GM18508 (cell line): Measurements from ENCODE around the gene RARRES2.
"Not testable (repeated sequence)": the region's sequence is repeated elsewhere in the genome, so short reads cannot be mapped to it uniquely, and the experiment has no call there.

Experiments used
- ATAC-seq: cut with Tn5 transposase; IDR thresholded peaks from one replicate; pipeline ENCODE4 v1.9.1; 2021; ENCODE audit warnings: moderate number of reproducible peaks; ENCODE audit not compliant: insufficient read depth, unreplicated experiment

RARRES2 gene

DNA sequence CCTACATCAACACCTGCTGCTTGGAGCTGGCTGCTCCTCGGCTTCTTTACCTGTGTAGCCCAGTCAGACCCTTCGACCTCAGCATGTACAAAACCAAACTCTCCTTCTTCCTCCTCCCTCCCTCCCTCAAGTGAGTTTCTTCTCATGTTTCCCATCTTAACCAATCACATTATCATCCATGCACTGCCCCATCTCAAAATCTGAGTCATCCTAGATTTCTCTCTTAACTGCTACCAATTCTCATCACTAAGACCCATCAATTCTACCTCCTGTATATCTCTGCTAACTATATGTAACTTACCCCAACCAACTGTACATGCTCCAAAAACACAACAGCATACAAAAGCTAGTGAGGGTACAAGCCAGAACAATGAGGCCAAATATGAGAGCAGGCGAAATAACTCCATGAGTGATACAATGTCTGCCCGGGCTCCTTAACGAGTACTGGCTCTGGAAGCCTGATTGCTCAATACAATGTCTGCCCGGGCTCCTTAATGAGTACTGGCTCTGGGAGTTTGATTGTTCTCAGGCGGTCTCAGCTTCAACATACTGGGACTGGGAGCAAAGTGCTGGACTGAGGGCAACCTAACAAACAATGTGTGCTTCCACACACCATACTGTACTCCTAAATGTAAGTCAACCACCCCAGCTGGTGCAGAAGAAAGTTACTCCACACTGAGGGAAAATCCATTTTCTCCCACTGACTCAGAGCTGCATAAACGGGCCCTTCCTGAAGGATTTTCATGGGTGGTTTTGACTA is 36.8 kb downstream of the RARRES2 start:
- not testable (repeated sequence) for ATAC-seq

DNA sequence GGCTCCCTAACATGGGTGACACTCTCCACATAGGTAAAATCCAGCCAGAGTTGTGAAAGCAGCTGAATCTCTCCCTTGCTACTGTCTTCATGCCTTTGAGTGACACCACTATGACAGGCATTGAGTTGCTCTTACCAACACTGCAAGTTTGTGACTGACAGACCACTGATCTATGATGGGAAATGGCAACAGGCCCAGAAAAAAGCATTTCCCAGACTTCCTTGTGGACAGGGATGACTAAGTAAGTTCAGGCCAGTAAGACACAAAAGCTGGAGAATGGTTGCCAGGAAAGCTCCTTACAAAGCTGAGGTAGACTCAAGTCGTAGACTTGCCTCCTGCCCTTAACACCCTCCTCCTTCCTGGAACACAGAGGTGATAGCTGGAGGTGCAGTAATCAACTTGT is 38.5 kb downstream of the RARRES2 start:
- not testable (repeated sequence) for ATAC-seq

DNA sequence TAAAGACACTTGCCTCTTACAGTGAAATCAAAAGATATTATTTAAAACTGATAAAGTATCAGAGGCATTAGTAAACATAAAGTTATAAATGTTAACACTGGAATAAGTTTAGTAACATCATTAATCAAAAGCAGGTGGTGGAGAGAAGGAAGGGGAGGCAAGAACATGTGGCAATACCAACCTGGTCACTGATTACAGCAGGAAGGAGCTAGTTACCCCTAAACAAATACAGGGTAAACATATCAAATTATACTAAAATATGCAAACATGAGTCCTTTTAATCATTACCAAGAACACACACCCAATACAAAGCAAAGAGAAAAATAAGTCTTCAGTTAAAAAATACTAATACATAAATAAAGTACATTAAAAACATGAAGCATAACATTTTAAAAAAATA is 43.5 kb downstream of the RARRES2 start:
- ATAC-seq = not testable (repeated sequence)

DNA sequence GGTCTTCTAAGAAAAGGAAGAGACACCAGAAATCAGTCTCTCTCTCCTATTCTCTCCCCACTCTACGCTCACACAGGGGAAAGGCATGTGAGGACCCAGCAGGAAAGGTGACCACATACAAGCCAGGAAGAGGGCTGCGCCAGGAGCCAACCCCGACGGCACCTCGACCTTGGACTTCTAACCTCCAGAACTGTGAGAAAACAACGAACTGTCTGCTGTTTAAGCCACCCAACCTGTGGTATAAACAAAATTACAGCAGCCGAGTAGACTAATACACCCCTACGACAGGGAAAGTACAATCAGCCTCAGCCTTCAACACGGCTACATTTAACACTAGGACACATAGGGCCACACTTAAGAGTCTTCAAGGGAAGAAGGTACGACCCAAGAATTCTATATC is 44.6 kb downstream of the RARRES2 start:
- not testable (repeated sequence) for ATAC-seq

DNA sequence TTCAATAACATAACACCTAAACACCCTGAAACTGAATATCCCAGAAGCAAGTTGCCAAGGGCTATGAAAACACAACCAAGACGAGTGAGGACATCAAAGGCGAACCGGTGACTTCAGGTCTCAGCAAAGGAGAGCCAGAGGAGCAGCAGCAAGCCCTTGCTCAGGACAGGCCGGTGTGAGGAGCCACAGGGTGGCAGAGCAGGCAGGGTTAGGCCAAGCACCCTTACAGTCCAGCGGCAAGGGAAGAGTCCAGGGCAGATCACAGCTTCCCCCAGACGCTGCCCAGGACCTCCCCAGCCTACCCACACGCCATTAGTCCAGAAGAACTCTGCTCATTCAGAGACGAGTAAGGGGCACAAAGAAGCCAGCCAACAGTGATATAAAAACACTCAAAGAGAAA is 45.8 kb downstream of the RARRES2 start:
- ATAC-seq = not testable (repeated sequence)

DNA sequence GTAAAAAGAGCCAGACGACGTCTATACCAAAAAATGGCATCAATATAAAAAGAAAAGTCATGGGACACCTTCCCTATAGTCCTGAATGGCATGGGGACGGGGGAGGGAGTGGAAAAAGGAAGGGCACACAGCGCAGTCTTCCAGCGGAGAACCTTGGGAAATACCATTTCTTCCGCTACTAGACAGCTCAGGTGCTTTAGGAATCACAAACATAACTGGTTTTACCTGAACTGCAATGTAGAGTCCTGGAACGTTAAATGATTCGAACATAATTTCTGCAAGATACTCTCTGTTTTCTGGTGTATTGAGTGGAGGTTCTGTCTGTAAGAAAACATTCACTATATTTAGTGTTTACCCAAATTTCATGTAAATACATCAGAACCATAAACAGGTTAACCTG is 46.4 kb downstream of the RARRES2 start:
- not testable (repeated sequence) for ATAC-seq

DNA sequence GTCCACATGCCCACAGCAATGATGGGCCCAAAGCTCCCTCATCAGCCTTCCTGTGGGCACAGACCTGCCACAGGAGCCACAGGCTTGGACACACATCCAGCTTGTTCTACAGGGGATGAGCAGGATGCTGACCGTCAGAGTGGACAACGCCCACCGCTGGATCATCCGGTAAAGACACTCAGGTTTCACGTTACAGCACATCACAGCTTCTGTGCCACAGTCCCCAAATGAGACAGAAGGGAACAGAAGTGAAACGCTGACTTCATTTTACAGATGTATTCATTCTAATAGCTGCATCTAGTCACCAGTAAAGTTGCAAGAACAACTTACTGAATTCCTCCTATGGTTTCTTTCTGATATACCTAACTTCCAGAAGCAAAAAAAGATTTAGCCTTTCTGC is 51.1 kb downstream of the RARRES2 start:
- ATAC-seq = not testable (repeated sequence)

DNA sequence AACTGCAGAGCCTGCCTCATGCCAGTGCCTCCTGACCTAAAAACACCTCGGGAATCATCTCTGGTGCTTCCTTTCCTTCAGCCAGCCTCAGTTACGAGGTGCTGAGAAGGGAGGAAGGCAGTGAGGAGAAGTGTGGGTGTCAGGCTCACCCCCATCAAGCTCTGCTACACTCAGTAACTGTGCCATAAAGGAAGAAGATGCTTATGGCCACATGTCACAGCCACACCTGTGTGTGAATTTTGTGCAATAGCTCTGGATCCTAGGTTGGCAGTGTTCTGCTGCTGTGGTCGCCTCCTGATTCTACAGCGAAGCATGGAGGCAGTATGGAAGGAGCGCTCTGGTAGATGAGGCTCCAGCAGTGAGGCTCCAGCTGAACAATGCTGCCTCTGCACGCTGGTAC is 52.6 kb downstream of the RARRES2 start:
- ATAC-seq = not testable (repeated sequence)
